AG04450 (cell line): Measurements from ENCODE around the gene EFCAB9. TPM values are rescaled to one million over a fixed set of nuclear protein-coding genes. Genes with fewer than 3 reads are reported as not detected.

Experiments
- CTCF ChIA-PET: fragments of 300-600, 350-600 bp; formaldehyde crosslinking; extraction: SDS; loops from one replicate; lab custom pipeline; 2022; ENCODE audit warnings: antibody characterized with exemption, inconsistent platforms; lab: Charles Lee
- POLR2A ChIA-PET: fragments of 350-600 bp; formaldehyde crosslinking; extraction: SDS; loops from one replicate; lab custom pipeline; 2021; ENCODE audit warnings: antibody characterized with exemption, inconsistent platforms; lab: Yijun Ruan, JAX
- DNase-seq: peaks from one replicate; pipeline ENCODE4 v3.0.0-alpha.2; 2011; ENCODE audit warnings: low read depth, low spot score
- H3K27ac ChIP-seq: one replicate; pipeline ENCODE4 v1.5.1; 2012; ENCODE audit warnings: low read depth, low read length, control low read depth
- H3K27me3 ChIP-seq: one replicate; pipeline ENCODE4 v1.6.0; 2012; ENCODE audit warnings: low read length; ENCODE audit not compliant: control insufficient read depth, insufficient read depth
- H3K4me3 ChIP-seq: 2 replicates; pipeline ENCODE4 v1.5.1; 2011; ENCODE audit warnings: mild to moderate bottlenecking, low read depth, low read length, control low read depth
- H3K9me3 ChIP-seq: 2 replicates; pipeline ENCODE4 v1.5.1; 2012; ENCODE audit warnings: low read length; ENCODE audit not compliant: control insufficient read depth, insufficient read depth
- polyA plus RNA-seq: library from polyadenylated mRNA; depleted of rRNA; stranded (reverse); fragments of >200 nt; gene quantifications from 2 replicates; pipeline ENCODE4 v1.2.3, GENCODE V29; 2011
- TF ChIP-seq, protein P1 (sequence below): IDR thresholded peaks from 2 replicates; pipeline ENCODE4 v1.5.1; 2011; ENCODE audit warnings: low read depth, low read length, control low read depth, inconsistent platforms

EFCAB9 gene
- polyA plus RNA-seq, 1 experiment = not detected

DNA sequence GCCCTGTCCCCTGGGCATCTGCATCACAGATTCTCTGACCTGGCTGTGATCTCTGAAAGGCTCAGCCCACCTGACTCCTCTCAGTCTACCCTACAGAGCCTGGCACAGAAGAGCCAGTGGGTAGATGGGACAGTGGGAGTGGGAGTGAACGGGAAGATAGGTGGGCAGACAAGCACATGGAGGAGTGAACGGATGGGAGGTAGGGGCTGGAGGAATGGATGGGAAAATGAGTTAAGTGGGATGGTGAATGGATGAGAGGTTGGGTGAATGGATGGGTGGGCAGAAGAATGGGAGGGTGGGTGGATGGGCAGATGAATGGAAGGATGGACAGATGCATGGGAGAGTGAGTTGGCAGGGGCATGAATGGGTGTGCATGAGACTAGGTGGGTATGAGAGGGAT, 24.8 kb upstream of the EFCAB9 start:
- Histone ChIP-seq H3K9me3 (no peaks in the 10 kb centered on the region), H3K27me3 (no peaks in the 10 kb centered on the region), H3K27ac (no peak overlapping the region), H3K4me3 (no peak overlapping the region)
- TF ChIP-seq, protein P1, sequence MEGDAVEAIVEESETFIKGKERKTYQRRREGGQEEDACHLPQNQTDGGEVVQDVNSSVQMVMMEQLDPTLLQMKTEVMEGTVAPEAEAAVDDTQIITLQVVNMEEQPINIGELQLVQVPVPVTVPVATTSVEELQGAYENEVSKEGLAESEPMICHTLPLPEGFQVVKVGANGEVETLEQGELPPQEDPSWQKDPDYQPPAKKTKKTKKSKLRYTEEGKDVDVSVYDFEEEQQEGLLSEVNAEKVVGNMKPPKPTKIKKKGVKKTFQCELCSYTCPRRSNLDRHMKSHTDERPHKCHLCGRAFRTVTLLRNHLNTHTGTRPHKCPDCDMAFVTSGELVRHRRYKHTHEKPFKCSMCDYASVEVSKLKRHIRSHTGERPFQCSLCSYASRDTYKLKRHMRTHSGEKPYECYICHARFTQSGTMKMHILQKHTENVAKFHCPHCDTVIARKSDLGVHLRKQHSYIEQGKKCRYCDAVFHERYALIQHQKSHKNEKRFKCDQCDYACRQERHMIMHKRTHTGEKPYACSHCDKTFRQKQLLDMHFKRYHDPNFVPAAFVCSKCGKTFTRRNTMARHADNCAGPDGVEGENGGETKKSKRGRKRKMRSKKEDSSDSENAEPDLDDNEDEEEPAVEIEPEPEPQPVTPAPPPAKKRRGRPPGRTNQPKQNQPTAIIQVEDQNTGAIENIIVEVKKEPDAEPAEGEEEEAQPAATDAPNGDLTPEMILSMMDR = no peak
- DNase-seq = no peak
- ChIA-PET CTCF (interaction anchor here (0.8 kb wide), 1 partner anchor 20 kb away, joined by 3 read pairs; no protein-coding TSS in a partner anchor), POLR2A (no interaction called here)

DNA sequence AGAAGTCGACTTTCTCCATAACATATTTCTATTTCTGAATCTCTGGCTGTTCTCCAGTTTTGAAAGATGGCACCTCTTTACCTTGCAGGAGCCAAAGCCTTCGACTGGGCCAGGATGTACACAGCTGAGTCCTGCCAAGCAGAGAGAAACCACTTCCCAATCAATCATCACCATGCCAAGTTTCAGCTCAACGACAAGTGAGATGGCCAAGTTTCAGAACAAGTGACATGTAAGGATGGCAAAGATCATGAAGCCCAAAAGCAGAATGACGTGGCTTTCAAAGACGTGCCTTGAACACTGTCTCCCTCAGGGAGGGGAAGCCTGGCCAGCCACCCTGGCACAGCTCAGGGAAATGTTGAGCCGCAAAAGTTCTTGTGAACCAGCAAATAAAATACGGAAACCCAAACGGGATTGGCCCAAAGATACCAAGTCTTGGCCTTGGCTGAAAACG, 23.7 kb upstream of the EFCAB9 start:
- no peaks in the 10 kb centered on the region for H3K27me3 ChIP-seq
- ChIA-PET CTCF (interaction anchor here (0.8 kb wide), 1 partner anchor 19 kb away, joined by 5 read pairs; no protein-coding TSS in a partner anchor), POLR2A (no interaction called here)
- no peak for DNase-seq
- no peak overlapping the region for H3K4me3 ChIP-seq
- no peak overlapping the region for H3K27ac ChIP-seq
- TF ChIP-seq, protein P1 = no peak
- H3K9me3 ChIP-seq = no peaks in the 10 kb centered on the region

DNA sequence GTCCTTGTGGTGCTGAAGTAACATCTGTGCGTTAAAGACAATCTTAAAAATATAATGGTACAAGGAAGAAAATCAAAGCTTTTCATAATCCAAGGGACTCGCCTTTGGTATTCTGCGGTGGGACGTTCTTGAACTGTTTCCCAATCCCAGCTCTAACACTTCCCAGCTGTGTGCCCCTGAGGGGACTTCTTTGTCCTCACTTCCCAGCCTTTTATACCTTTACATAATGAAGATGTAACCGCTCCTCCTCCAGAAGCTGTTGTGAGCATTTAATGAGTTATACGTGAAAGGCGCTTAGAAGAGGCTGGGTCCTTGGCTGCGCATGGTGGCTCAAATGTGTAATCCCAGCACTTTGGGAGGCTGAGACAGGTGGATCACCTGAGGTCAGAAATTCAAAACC, 22.9 kb upstream of the EFCAB9 start:
- POLR2A ChIA-PET = no interaction called here
- H3K9me3 ChIP-seq = no peaks in the 10 kb centered on the region
- H3K4me3 ChIP-seq = no peak overlapping the region
- H3K27me3 ChIP-seq = no peaks in the 10 kb centered on the region
- TF ChIP-seq, protein P1 = no peak
- H3K27ac ChIP-seq = no peak overlapping the region
- CTCF ChIA-PET = interaction anchor here (0.8 kb wide), 1 partner anchor 18 kb away, joined by 5 read pairs; no protein-coding TSS in a partner anchor
- DNase-seq = no peak

- TF ChIP-seq, protein P1 = no peak
- ChIA-PET POLR2A (interaction anchor here (0.6 to 0.7 kb wide), 2 partner anchors 14 to 298 kb away, joined by 3 read pairs; no protein-coding TSS in a partner anchor), CTCF (interaction anchor here (0.7 to 2.9 kb wide), 2 partner anchors 16 to 107 kb away, joined by 3 to 17 read pairs; partner anchors contain the start of gene STK10)
- Histone ChIP-seq H3K27me3 (no peaks in the 10 kb centered on the region), H3K9me3 (no peaks in the 10 kb centered on the region), H3K27ac (no peak overlapping the region), H3K4me3 (no peak overlapping the region)
- no peak for DNase-seq
Observed at GRCh38 chr5:172172912-172173563, 20.9 kb upstream of the EFCAB9 start.

DNA sequence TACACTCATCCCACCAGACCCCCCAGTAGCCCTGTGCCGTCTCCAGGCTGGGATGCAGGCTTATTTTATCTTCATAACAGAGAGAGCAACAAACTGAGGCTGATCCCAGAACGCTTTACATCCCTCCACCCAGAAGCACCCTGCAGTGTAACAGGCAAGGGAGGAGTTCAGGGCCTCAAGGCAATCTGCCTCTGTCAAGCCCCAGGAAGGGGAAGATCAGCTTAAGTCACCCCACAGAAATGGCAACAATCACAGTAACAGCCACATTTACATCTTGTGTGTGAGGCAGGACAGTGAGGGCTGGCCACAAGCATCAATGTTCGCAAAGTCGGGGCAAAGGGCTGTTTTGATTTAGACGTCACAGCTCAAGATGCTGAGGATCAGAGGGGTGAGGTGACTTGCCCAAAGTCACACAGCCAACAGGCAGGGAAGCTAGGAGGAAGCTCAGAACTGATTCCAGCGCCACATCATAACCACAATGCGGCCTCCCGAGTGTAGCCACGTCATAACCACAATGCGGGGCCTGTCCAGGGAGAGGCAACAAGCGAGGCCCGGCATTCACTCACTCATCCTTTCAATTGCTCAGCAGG, 20.3 kb upstream of the EFCAB9 start:
- Histone ChIP-seq H3K9me3 (no peaks in the 10 kb centered on the region), H3K4me3 (no peak overlapping the region), H3K27me3 (no peaks in the 10 kb centered on the region), H3K27ac (no peak overlapping the region)
- POLR2A ChIA-PET = interaction anchor here (0.6 to 1.2 kb wide), 2 partner anchors 66 to 299 kb away, joined by 3 to 4 read pairs; no protein-coding TSS in a partner anchor
- TF ChIP-seq, protein P1 = no peak
- CTCF ChIA-PET = interaction anchor here (0.7 to 2.9 kb wide), 2 partner anchors 15 to 106 kb away, joined by 3 to 17 read pairs; partner anchors contain the start of gene STK10
- no peak for DNase-seq
